Measurements from ENCODE around the gene DLGAP4.

DNA sequence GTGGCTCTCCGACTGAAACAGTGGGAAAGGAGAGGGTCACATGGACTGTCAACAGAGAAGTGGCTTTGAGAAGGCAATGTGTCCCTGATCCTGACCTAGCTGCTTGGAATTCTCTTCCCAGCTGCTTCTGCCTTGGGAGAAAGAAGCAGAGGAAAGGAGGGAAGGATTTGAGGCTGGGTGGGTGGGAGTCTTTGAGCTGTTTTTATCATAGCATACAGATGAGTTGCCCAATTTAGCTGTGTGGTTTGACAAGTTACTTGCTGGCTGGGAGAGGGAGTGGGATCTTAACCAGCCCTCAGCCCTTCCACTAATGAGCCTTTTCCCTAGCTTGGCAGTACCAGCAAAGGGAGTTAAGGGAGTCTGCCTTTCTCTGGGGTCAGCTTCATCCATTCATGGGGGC lies 184.1 kb downstream of the DLGAP4 start:
- TF ChIP-seq POLR2A (IDR thresholded peaks at IDR 0.05; ENCODE audit: low read depth, low read length) (no peak), TAF1 (IDR thresholded peaks at IDR 0.05; ENCODE audit: borderline replicate concordance, low read depth, low read length) (no peak), POLR2AphosphoS5 (IDR thresholded peaks at IDR 0.05; ENCODE audit: low read depth, low read length) (no peak)
